GM23338 (cell line): ENCODE results near the gene DPEP2NB.

Source experiments
- CREB1 ChIP-seq: fragments of 250-450 bp; sonication (Bioruptor Pico); IDR thresholded peaks from 2 replicates; pipeline ENCODE4 v1.5.0; 2020; ENCODE audit warnings: low read depth, mild to moderate bottlenecking, moderate library complexity
- CTCF ChIP-seq, 2 experiments: fragments of 200-600 bp in 1 of 2; sonication (generic) in 1 of 2; conservative IDR thresholded peaks; 2 replicates each; pipeline versions ENCODE4 v1.5.1 to v1.6.1; 2016 to 2017; ENCODE audit warnings: antibody characterized with exemption in 2 of 2, low read depth in 2 of 2, mild to moderate bottlenecking in 2 of 2, moderate library complexity in 1 of 2
- EZH2 ChIP-seq: fragments of 200-600 bp; sonication (generic); IDR thresholded peaks from one replicate; pipeline ENCODE4 v1.8.0; 2017; ENCODE audit warnings: antibody characterized with exemption, mild to moderate bottlenecking, low read depth; ENCODE audit not compliant: unreplicated experiment
- EZH2phosphoT487 ChIP-seq: fragments of 200-600 bp; sonication (generic); IDR thresholded peaks from one replicate; pipeline ENCODE4 v1.8.1; 2018; ENCODE audit warnings: antibody characterized with exemption; ENCODE audit not compliant: unreplicated experiment
- JUNB ChIP-seq: IDR thresholded peaks from one replicate; pipeline ENCODE4 v1.6.1; 2016; ENCODE audit warnings: antibody characterized with exemption; ENCODE audit not compliant: unreplicated experiment
- POLR2AphosphoS5 ChIP-seq: IDR thresholded peaks from 2 replicates; pipeline ENCODE4 v1.6.1; 2016; ENCODE audit warnings: antibody characterized with exemption, low read depth
- ZNF114 ChIP-seq: fragments of 250-450 bp; sonication (Bioruptor Pico); IDR thresholded peaks from 2 replicates; pipeline ENCODE4 v1.5.0; 2020; ENCODE audit warnings: mild to moderate bottlenecking, moderate library complexity
- ZNF331 ChIP-seq: fragments of 250-450 bp; sonication (Bioruptor Pico); IDR thresholded peaks from 2 replicates; pipeline ENCODE4 v1.5.0; 2020; ENCODE audit warnings: low read depth, mild to moderate bottlenecking, moderate library complexity
- TF ChIP-seq, protein P1 (sequence below): IDR thresholded peaks from one replicate; pipeline ENCODE4 v1.6.1; 2018; ENCODE audit warnings: antibody characterized with exemption; ENCODE audit not compliant: unreplicated experiment

- TF ChIP-seq POLR2AphosphoS5 (no peak), CTCF (conservative IDR thresholded peaks at IDR 0.05; ENCODE audit: low read depth in 2 of 2) (peak; percentile 79 to 99), JUNB (no peak), EZH2 (no peak), ZNF114 (CRISPR knock-in tag) (no peak), EZH2phosphoT487 (no peak), CREB1 (CRISPR knock-in tag) (peak; percentile 69), ZNF331 (CRISPR knock-in tag) (no peak)
- TF ChIP-seq, protein P1, sequence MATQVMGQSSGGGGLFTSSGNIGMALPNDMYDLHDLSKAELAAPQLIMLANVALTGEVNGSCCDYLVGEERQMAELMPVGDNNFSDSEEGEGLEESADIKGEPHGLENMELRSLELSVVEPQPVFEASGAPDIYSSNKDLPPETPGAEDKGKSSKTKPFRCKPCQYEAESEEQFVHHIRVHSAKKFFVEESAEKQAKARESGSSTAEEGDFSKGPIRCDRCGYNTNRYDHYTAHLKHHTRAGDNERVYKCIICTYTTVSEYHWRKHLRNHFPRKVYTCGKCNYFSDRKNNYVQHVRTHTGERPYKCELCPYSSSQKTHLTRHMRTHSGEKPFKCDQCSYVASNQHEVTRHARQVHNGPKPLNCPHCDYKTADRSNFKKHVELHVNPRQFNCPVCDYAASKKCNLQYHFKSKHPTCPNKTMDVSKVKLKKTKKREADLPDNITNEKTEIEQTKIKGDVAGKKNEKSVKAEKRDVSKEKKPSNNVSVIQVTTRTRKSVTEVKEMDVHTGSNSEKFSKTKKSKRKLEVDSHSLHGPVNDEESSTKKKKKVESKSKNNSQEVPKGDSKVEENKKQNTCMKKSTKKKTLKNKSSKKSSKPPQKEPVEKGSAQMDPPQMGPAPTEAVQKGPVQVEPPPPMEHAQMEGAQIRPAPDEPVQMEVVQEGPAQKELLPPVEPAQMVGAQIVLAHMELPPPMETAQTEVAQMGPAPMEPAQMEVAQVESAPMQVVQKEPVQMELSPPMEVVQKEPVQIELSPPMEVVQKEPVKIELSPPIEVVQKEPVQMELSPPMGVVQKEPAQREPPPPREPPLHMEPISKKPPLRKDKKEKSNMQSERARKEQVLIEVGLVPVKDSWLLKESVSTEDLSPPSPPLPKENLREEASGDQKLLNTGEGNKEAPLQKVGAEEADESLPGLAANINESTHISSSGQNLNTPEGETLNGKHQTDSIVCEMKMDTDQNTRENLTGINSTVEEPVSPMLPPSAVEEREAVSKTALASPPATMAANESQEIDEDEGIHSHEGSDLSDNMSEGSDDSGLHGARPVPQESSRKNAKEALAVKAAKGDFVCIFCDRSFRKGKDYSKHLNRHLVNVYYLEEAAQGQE = no peak
Measured at GRCh38 chr16:67979955-67980678, 35.6 kb downstream of the DPEP2NB start, which contains the start of gene DPEP3.
